CD4-positive, CD25-positive, alpha-beta regulatory T cell (primary cell): ENCODE results near the gene SHROOM1. TPM values are rescaled to one million over a fixed set of nuclear protein-coding genes. Genes with fewer than 3 reads are reported as not detected.

Source experiments
- ATAC-seq, 2 donors: fragments of 150-1000 bp; cut with Tn5 transposase; one replicate each; pipeline ENCODE4 v1.10.0; 2021; ENCODE audit warnings: low read depth in 2 of 2, moderate number of reproducible peaks in 2 of 2, moderate library complexity in 1 of 2
- DNase-seq, 3 donors: peaks; one replicate each; pipeline versions ENCODE4 v3.0.0 to v3.0.0-alpha.2; 2012 to 2022; ENCODE audit warnings: mixed read lengths in 1 of 3
- H3K27ac ChIP-seq: one replicate; pipeline ENCODE4 v1.7.0; 2013; ENCODE audit warnings: mild to moderate bottlenecking, low read length; ENCODE audit not compliant: insufficient read depth, poor library complexity, severe bottlenecking
- H3K27me3 ChIP-seq: one replicate; pipeline ENCODE4 v1.7.0; 2013; ENCODE audit warnings: low read length; ENCODE audit not compliant: control insufficient read depth, insufficient read depth
- H3K36me3 ChIP-seq: one replicate; pipeline ENCODE4 v1.7.0; 2013; ENCODE audit warnings: mild to moderate bottlenecking, low read length, moderate library complexity; ENCODE audit not compliant: control insufficient read depth, insufficient read depth
- H3K4me1 ChIP-seq: 2 replicates; pipeline ENCODE4 v1.7.0; 2013; ENCODE audit warnings: mild to moderate bottlenecking, low read length; ENCODE audit not compliant: insufficient read depth, control insufficient read depth, poor library complexity, severe bottlenecking
- H3K4me3 ChIP-seq: one replicate; pipeline ENCODE4 v1.7.0; 2013; ENCODE audit warnings: low read depth, mild to moderate bottlenecking, low read length, moderate library complexity
- H3K9me3 ChIP-seq, 2 experiments: 1 replicate in 1 of 2; 2 replicates in 1 of 2; pipeline ENCODE4 v1.7.0; 2013; ENCODE audit warnings: low read length in 2 of 2, mild to moderate bottlenecking in 1 of 2, moderate library complexity in 1 of 2; ENCODE audit not compliant: control insufficient read depth in 2 of 2
- H3K27ac Mint-ChIP-seq, 3 donors: one replicate each; pipeline ENCODE4 v1.8.0; 2020 to 2022; ENCODE audit warnings: mild to moderate bottlenecking in 3 of 3, mixed read lengths in 3 of 3, moderate library complexity in 2 of 3
- H3K27me3 Mint-ChIP-seq: one replicate; pipeline ENCODE4 v1.8.0; 2022; ENCODE audit warnings: mild to moderate bottlenecking, mixed read lengths
- H3K36me3 Mint-ChIP-seq: one replicate; pipeline ENCODE4 v1.8.0; 2020; ENCODE audit warnings: mixed read lengths
- H3K4me1 Mint-ChIP-seq, 4 donors: one replicate each; pipeline ENCODE4 v1.8.0; 2020 to 2022; ENCODE audit warnings: mixed read lengths in 4 of 4, mild to moderate bottlenecking in 1 of 4
- H3K4me3 Mint-ChIP-seq, 4 donors: one replicate each; pipeline ENCODE4 v1.8.0; 2020 to 2022; ENCODE audit warnings: mild to moderate bottlenecking in 4 of 4, mixed read lengths in 4 of 4, moderate library complexity in 3 of 4
- H3K9me3 Mint-ChIP-seq, 7 donors: one replicate each; pipeline ENCODE4 v1.8.0; 2020 to 2022; ENCODE audit warnings: mixed read lengths in 7 of 7, mild to moderate bottlenecking in 3 of 7, moderate library complexity in 2 of 7
- polyA plus RNA-seq, 4 donors: library from polyadenylated mRNA; unstranded; fragments of 300-500 nt; fragmentation: Illumina TruSeq; gene quantifications; one replicate each; pipeline ENCODE4 v1.2.3, GENCODE V29; 2021
- total RNA-seq: library from RNA; stranded (reverse); gene quantifications from one replicate; pipeline ENCODE4 v1.2.3, GENCODE V29; 2022

SHROOM1 gene
- total and polyA plus RNA-seq, 5 donors from 2014 or later, result 0.12 TPM; not detected in 4

GRCh38 chr5:132773114-132773513 is 57.3 kb downstream of the SHROOM1 start:
- peaks cover 16% of the 10 kb centered on the region for H3K4me1 ChIP-seq
- no peaks in the 10 kb centered on the region for H3K9me3 ChIP-seq
- Mint-ChIP-seq H3K4me1 (peaks cover 3 to 18% (median 9%) of the 10 kb centered on the region in 4 donors), H3K4me3 (peak overlapping the region in 1 of 4 donors; percentile 81), H3K27ac (no peak overlapping the region), H3K36me3 (no peaks in the 10 kb centered on the region), H3K9me3 (peaks cover 0 to 1% (median 0%) of the 10 kb centered on the region in 7 donors), H3K27me3 (peaks cover 8% of the 10 kb centered on the region)
- ATAC-seq (no peak), DNase-seq (no peak)
- no peak overlapping the region for H3K4me3 ChIP-seq
- H3K36me3 ChIP-seq, result no peaks in the 10 kb centered on the region
- H3K27me3 ChIP-seq, result peaks cover under 1% of the 10 kb centered on the region
- H3K27ac ChIP-seq, result no peak overlapping the region

GRCh38 chr5:132772291-132773070 is 58.0 kb downstream of the SHROOM1 start:
- no peaks in the 10 kb centered on the region for H3K36me3 Mint-ChIP-seq

More at GRCh38 chr5:132772291-132773070, 58.0 kb downstream of the SHROOM1 start:
- ATAC-seq, result no peak
- Mint-ChIP-seq H3K27me3 (peaks cover 7% of the 10 kb centered on the region), H3K4me1 (peaks cover 3 to 13% (median 7%) of the 10 kb centered on the region in 4 donors), H3K4me3 (peak overlapping the region in 1 of 4 donors; percentile 63), H3K9me3 (no peaks in the 10 kb centered on the region), H3K27ac (no peak overlapping the region)
- Histone ChIP-seq H3K4me1 (peaks cover 10% of the 10 kb centered on the region), H3K9me3 (no peaks in the 10 kb centered on the region), H3K4me3 (no peak overlapping the region), H3K27ac (no peak overlapping the region), H3K27me3 (no peaks in the 10 kb centered on the region), H3K36me3 (no peaks in the 10 kb centered on the region)
- DNase-seq, result no peak

Other genes starting within 250 kb of the SHROOM1 start
- 0.84 TPM for gene IL13, start 172.5 kb downstream of the SHROOM1 start, total RNA-seq
- not detected for gene IL13, start 172.5 kb downstream of the SHROOM1 start, polyA plus RNA-seq
- gene IL4, start 156.7 kb downstream of the SHROOM1 start, total RNA-seq, result 2.1 TPM
- 1 to 10 TPM in 1 of 4 donors, not detected in 3; 1.6 TPM for gene IL4, start 156.7 kb downstream of the SHROOM1 start, polyA plus RNA-seq
- 12.5 TPM for gene KIF3A, start 93.1 kb downstream of the SHROOM1 start, total RNA-seq
- gene KIF3A, start 93.1 kb downstream of the SHROOM1 start, polyA plus RNA-seq, result 10 to 100 TPM in 3 of 4 donors, 1 to 10 TPM in 1; 9.9 to 13.2 (median 11.6) TPM
- 9.2 TPM for gene CCNI2, start 83.2 kb downstream of the SHROOM1 start, total RNA-seq
- 1 to 10 TPM; 2.1 to 2.8 (median 2.6) TPM for gene CCNI2, start 83.2 kb downstream of the SHROOM1 start, polyA plus RNA-seq
- gene SEPTIN8, start 53.4 kb downstream of the SHROOM1 start, total RNA-seq, result 12.4 TPM
- 1 to 10 TPM in 2 of 4 donors, under 1 TPM in 2; 0.46 to 1.5 (median 0.99) TPM for gene SEPTIN8, start 53.4 kb downstream of the SHROOM1 start, polyA plus RNA-seq
- not detected for gene SOWAHA, start 17.3 kb downstream of the SHROOM1 start, total RNA-seq
- gene SOWAHA, start 17.3 kb downstream of the SHROOM1 start, polyA plus RNA-seq, result not detected
- gene GDF9, start 35.8 kb upstream of the SHROOM1 start, total RNA-seq, result 0.35 TPM
- gene GDF9, start 35.8 kb upstream of the SHROOM1 start, polyA plus RNA-seq, result under 1 TPM in 3 of 4 donors, not detected in 1; 0.11 to 0.24 (median 0.24) TPM
- 88.5 TPM for gene UQCRQ, start 36.0 kb upstream of the SHROOM1 start, total RNA-seq
- 100 to 1,000 TPM; 555 to 604 (median 574) TPM for gene UQCRQ, start 36.0 kb upstream of the SHROOM1 start, polyA plus RNA-seq
- 1.3 TPM for gene LEAP2, start 43.0 kb upstream of the SHROOM1 start, total RNA-seq
- gene LEAP2, start 43.0 kb upstream of the SHROOM1 start, polyA plus RNA-seq, result 1 to 10 TPM in 2 of 4 donors, under 1 TPM in 1, not detected in 1; 0.44 to 1.8 (median 1.5) TPM
- 74.8 TPM for gene AFF4, start 133.0 kb upstream of the SHROOM1 start, total RNA-seq
- gene AFF4, start 133.0 kb upstream of the SHROOM1 start, polyA plus RNA-seq, result 10 to 100 TPM; 13.5 to 20.8 (median 16.8) TPM
- 20.0 TPM for gene ZCCHC10, start 195.9 kb upstream of the SHROOM1 start, total RNA-seq
- 10 to 100 TPM; 38.7 to 54.0 (median 44.4) TPM for gene ZCCHC10, start 195.9 kb upstream of the SHROOM1 start, polyA plus RNA-seq
- gene HSPA4, start 221.4 kb upstream of the SHROOM1 start, total RNA-seq, result 47.9 TPM
- 10 to 100 TPM; 32.8 to 39.0 (median 36.0) TPM for gene HSPA4, start 221.4 kb upstream of the SHROOM1 start, polyA plus RNA-seq